KG1 (cell line): ENCODE results near the gene CRELD1.
"Not testable (repeated sequence)": the region's sequence is repeated elsewhere in the genome, so short reads cannot be mapped to it uniquely, and the experiment has no call there.

Experiments used
- DNase-seq: peaks from one replicate; lab custom pipeline; 2025; lab: John Stamatoyannopoulos, UW

The CRELD1 gene

DNA sequence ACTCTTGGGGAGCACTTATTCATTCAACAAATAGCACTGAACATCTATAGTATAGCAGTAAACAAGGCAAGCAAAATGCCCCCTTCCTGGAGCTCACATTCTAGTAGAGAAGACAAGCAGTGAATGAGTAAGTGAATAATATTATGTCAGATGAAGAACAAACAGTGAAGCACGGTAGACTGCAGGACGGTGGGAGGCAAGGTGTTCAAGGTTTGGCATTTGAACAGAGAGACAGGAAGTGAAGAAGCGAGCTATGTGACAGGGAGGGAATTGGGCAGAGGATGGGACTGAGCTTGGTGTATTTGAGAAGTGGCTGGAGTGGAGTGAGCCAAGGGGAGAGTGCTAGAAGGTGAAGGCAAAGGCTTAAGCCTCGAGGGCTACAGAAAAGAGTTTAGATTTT, 1.4 kb downstream of the CRELD1 start:
- no peak for DNase-seq

DNA sequence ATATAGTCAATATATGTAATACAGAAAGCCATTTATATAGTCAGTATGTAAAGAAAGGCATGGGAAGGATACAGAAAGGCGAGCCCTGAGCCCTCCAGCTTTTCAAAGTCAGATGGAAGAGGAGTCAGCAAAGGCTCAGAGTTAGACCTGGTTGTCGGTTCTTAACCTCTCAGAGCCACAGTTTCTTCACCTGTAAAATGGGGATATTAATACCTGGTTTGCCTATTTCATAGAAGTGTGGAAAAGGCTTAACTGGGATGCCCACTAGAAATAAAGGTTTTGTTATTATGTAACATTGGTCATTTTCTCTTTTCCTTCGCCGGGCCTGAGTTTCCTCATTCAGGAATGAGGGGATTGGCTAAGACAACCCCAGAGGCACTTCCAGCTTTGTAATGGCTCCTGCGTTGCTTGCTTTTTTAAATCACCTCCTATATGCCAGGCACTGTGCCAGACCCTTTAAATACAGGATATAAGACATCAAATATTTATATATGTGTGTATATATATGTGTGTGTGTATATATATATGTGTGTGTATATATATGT, 2.4 kb downstream of the CRELD1 start:
- no peak for DNase-seq

DNA sequence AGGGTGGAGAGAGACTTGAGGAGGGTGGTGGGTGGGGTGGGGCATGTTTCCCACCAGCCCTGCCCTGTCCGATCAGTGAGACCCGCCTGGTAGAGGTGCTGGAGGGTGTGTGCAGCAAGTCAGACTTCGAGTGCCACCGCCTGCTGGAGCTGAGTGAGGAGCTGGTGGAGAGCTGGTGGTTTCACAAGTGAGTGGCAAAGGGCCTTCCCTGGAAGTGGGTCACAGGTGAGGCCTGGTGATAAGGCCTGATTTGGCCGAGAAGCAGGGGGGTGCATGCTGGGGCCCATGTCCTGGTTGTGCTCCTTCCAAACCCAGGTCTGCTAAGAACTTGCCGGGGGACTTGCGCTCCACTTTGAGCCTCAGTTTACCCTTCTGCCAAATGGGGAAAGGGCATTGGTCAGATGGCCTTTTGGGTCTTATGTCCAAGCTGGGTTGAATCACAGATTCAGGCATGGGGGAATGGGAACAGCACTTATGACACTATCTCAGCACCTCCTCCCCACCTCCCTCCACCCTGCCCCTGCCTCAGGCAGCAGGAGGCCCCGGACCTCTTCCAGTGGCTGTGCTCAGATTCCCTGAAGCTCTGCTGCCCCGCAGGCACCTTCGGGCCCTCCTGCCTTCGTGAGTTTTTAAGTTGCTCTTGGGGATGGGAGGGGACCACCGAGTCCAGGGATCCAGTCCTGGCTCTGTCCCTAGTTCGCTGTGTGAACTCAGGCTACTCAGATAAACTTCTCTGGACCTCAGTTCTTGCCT, 4.0 kb downstream of the CRELD1 start:
- no peak for DNase-seq

DNA sequence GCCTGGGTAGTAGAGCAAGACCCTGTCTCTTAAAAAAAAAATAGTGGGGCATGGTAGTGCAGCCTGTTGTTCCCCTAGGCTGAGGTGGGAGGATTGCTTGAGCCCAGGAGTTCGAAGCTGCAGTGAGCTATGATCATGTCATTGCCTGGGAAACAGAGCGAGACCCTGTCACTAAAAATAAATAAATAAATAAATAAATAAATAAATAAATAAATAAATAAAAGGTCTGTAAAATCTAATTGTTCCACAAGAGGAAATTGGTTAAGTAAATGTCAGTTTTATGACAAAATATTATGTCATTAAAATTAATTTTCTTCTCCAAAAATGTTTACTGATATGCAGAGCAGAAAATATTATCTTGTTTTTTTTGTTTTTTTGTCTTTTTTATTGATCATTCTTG, 5.3 kb downstream of the CRELD1 start:
- DNase-seq: no peak

DNA sequence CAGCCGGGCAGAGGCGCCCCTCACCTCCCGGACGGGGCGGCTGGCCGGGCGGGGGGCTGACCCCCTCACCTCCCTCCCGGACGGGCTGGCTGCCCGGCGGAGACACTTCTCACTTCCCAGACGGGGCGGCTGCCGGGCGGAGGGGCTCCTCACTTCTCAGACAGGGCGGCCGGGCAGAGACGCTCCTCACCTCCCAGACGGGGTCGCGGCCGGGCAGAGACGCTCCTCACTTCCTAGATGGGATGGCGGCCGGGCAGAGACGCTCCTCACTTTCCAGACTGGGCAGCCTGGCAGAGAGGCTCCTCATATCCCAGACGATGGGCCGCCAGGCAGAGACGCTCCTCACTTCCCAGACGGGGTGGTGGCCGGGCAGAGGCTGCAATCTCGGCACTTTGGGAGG, 6.3 kb downstream of the CRELD1 start:
- not testable (repeated sequence) for DNase-seq

DNA sequence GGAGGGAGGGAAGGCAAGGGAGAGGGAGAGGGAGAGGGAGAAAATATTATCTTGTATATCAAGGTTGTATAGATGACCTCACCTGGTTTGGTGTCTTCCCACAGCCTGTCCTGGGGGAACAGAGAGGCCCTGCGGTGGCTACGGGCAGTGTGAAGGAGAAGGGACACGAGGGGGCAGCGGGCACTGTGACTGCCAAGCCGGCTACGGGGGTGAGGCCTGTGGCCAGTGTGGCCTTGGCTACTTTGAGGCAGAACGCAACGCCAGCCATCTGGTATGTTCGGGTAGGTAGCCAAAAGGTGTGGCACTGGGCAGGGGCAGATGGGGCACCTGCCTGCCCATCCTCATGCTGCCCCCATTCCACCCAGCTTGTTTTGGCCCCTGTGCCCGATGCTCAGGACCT, 7.1 kb downstream of the CRELD1 start:
- DNase-seq: no peak

DNA sequence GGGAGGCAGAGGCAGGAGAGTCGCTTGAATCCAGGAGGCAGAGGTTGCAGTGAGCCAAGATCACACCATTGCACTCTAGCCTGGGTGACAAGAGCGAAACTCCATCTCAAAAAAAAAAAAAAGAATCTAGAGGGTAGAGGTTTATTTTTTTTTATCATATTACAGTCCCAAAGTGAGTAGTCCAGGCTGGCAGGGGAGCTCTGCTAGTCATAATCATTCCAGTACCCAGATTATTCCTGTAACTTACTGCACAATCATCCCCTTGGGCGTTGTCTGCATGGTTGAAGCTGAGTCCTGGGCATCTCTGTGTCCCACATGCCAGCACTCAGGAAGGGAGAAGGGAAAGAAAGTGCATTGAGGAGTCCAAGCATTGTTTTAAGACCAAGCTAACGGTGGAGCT, 8.5 kb downstream of the CRELD1 start:
- DNase-seq: no peak

DNA sequence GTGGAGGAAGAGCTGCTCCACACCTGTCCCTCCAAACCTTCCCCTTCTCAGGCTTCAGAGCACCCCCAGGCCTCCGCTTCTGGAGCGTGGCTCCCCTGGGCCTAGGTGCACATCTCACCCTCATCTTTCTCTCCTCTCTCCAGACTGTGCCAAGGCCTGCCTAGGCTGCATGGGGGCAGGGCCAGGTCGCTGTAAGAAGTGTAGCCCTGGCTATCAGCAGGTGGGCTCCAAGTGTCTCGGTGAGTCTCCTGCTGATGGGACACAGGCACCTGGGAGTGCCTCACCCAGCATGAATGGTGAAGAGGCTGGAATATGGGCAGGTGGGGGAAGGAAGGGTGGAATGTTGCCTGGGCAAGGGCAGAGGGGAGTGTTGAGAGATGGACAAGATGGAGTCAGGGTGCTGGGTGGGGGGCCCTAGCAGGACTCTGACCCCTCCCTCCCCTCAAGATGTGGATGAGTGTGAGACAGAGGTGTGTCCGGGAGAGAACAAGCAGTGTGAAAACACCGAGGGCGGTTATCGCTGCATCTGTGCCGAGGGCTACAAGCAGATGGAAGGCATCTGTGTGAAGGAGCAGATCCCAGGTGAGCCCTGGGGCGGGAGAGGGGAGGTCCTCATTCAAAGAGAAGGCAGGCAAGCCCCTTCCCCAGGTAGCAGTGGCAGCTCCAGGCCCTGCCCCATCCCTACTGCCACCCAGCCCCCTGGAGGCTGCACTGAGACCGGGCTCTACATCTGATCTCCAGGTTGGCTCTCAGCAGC, 9.5 kb downstream of the CRELD1 start:
- DNase-seq: no peak

DNA sequence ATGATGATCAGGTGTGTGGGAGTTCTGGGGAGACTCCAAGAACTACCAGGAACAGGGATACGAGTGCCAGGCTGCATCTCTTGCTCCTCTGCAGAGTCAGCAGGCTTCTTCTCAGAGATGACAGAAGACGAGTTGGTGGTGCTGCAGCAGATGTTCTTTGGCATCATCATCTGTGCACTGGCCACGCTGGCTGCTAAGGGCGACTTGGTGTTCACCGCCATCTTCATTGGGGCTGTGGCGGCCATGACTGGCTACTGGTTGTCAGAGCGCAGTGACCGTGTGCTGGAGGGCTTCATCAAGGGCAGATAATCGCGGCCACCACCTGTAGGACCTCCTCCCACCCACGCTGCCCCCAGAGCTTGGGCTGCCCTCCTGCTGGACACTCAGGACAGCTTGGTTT, 10.6 kb downstream of the CRELD1 start:
- DNase-seq: no peak

DNA sequence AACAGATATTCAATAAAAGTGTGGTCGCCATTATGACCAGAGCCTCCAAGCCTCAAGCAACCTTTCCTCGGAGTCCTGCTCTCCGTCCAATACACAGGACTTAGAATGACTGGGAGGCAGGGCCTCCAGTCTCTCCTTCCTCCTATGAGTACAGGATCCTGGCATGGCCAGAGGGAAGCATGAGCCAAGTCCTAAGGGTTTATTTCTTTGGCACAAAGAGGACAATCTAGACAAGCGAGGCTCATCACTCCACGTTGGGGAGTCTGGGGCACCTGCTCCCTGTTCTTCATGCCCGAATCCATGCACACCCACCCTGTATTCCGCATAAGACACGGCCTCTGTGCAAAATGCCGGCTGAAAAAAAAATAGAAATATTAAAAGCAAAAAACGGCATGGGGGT, 11.7 kb downstream of the CRELD1 start:
- DNase-seq: no peak

DNA sequence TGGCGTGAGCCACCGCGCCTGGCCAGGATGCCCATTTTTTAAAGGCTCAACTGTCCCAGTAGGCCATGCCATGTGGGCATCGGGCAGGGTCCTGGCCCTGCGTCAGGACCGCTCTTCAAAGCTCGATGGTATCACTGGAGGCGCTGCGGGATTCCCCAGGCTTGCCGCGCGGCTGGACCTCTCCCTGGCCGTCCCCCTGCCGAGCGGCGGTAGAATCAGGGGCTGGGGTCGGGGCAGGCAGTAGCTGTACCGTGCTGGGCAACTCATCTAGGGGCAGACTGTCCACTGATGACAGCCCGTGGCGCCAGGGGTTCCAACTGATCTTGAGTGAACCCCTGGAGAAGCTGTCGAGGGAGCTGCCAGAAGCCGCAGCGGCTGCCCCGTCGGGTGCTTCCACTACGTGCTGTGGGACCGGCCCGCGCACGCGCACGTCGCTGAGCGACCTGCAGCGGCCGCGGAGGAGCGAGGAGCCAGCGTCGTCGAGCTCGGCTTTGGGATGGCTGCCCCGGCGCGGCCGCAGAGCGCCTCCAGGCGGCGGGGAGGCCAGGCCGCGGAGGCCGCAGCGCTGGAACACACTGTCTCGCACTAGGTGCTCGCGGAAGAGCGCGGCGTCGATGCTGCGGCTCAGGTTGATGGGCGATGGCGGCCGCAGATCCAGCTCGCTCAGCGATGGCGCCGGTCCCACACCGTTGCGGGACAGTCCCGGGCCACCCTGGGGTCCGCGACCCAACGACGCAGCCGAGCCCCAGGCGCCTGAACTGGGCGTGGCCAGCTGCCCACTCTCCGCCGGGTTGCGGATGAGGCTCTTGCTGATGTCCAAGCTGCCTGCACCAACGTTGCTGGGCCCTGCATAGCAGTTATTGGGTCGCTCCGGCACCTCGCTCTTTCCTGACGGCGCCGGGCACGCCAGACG, 12.7 kb downstream of the CRELD1 start:
- DNase-seq: no peak

DNA sequence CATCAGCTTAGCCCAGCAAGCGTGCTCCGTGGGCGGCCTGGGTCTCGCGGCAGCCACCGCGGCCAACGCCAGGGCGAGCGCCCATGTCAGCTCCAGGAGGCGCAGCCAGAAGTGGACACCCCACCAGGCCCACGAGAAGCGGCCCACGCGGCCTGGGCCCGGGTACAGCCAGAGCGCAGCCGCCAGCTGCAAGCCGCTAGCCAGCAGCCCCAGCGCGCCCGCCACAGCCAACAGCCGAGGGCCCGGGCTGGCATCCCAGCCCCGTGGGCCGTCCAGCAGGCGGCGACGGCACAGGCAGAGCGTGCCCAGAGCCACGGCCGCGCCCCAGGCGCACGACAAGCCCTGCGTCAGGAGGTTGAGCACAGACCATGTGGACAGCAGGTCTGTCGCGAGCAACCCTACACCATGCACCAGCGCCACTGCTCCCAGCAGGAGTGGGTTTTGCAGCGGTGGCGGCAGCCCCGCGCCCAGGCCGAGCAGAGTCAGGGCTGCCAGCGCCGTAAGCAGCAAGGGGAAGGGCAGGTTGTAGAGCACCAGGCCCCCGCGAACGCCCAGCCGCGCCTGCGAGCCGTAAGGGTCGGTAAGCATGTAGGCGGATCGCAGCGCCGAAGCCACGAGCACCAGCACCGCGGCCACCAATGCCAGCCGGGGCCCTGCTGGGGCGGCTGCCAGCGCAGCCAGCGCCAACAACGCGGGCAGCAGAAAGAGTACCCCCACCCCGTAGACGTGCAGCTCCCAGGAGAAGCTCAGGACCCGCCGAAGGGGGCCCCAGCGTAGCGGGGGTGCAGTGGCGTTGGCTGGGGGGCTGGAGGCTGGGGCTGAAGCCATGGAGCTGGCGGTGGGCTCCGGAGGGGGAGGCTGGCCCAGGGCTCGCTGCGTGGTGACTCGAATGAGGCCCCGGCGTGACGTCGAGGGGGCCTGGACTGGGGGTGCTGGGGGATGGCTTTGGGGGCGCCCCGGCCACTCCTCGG, 13.7 kb downstream of the CRELD1 start:
- DNase-seq: no peak

DNA sequence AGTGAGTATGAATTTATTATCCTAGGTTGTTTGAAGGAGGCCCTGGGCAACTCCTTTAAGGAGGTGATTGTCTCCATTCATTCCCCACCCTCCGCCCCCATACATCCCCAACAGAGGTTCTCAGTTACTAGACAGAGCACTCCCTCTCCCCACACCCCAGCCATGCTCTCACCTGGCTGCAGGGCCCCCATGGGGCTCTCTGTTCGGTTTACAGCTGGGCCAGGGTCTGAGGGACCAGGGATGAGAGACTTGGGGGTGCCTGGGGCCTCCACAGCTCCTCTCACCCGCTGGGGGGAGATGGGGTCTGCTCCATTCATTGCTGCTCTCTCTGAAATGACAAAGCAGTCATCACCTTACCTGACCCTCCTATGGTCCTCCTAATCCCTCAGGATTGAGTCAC, 15.0 kb downstream of the CRELD1 start:
- no peak for DNase-seq

DNA sequence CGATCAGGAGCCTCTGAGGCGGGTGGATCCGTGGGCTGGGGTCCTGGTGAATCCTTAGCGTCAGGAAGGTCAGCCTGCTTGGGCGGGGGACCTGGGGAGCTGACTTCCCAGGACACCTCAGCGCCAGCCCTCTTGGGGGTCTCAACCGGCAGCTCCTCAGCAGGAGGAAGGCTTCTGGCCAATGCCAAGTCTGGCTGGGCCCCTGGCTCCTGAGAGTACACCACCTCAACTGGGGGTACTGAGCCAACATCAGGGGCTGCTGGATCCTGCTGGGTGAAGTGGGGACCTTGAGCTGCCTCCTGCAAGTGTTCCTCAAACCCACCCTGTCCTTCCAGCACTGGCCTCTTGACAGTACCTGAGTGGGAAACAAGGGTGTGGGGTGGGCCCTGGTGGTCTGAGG, 15.5 kb downstream of the CRELD1 start:
- DNase-seq: no peak

DNA sequence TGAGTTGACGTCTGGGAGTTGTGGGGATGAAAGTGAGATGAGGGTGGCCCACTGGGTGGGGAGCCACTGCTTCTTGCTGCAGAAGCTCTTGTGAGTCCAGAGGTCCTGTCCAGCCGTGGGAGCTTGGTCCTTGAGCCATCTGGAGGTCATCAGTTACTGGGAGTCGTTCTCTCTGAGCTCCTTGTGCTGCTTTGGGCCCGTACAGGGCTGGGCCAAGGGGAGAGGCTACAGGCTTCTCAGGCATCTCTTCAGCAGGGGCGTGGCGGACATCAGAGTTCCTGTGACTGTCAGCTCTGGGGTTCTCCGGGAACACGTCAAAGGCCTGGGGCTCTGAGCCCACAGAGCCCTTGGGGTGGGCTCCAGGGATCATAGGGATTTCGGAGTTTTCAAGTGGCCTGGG, 16.0 kb downstream of the CRELD1 start:
- no peak for DNase-seq

DNA sequence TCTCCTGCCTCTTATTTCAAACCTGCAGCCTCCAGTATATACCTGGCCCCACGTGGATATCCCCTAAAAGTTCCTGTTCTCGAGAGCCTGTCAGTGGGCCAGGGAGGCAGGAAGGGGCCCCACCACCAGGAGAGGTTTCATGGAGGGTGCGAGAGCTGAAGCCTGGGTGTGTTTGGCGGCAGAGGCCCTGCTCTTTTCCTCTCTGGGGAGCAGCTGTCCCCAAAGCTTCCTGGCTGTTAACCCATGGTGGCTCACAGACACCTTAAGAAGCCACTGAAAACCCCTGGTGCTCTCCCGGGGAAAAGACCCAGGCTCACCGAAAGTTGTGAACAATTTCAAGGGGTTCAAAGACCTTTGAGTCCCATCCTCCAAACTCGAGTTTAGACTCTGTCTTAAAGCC, 17.5 kb downstream of the CRELD1 start:
- no peak for DNase-seq

DNA sequence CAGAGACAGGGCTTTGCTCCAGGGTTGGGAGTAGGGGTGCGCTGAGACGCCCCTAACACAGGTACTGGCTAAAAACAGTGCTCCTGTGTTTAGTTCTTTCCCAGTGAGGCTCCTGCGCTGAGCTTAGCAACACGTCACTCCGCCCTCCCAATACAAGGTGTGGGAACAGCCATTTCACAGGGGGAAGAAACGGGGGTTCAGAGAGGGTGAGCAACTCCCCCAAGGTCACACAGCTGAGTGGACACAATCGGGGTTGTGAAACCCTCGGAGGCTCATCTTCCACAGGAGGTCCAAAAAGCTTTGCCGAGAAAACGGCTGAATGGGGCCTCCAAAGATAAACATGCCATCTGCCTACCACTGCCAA, 17.9 kb downstream of the CRELD1 start:
- no peak for DNase-seq

DNA sequence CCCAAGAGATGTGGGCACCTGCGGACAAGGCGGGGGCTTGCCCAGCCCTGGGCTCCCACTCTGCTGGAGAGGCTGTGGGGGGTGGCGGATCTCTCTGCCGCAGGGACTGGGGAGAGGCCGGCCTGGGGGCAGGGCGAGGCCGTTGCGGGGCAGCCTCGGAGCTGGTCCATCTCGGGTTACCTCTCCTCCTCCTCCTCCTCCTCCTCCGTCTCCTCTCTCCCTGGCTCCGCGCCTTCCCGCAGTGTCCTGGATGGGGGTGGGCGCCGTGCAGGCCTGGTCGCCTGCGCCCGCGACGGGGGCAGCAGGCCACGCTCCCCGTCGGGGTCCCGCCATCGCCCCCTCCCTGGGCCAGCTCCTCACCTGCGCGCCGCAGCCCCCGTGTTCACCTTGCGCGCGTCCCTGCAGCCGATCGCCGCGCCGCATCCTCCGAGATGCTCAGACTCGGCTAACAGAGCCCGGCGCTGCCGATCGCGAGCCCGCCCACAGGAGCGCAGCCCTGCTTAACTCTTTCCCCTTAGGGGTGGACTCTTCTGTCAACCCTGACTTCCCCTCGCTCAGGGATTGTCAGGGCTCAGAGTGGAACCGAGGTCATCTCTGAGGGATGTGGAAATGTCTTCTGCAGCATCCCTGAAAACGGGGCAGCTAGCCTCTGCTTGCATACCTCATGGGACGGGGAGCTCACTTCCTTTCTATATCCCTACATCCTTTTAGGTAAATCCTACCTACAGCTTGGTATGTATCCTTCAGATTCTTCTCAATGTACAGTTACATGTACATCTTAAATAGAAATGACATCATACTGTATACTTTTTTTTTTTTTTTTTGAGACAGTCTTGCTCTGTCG, 18.6 kb downstream of the CRELD1 start, which contains the start of gene PRRT3:
Gene PRRT3 (minus strand): TSS at position 447 of the 844 bp plus-strand sequence. CDS start 2,293 bp downstream, outside the sequence.
- DNase-seq: no peak

DNA sequence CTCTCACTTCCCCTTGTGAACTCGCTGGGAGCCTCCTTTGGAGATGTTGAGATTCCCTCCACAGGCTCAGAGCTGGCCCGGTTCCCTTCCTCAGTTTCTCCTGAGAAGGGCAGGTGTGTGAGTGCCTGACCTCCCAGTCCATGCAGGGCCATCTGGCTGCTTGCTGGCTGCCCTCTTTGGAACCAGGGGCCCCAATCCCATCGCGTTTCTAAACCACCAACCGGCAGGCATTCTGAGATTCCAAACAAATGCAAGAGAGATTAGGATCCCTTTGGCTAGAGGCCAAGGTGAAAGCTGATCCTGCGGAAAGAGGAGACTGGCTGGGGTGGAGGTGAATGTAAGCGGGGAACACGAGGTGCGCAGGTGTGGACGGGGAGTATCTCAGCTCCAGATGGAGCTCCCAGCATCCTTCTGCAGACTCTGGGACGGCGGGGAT, 21.5 kb downstream of the CRELD1 start:
- no peak for DNase-seq
